DMS114 treated with DMSO at 0.1 percent for 48 hours (cell line): ENCODE results near the gene CHRNB4.
A peak's percentile ranks its signal among the peaks of the same experiment; 100 is the strongest.
"Not testable (repeated sequence)": the region's sequence is repeated elsewhere in the genome, so short reads cannot be mapped to it uniquely, and the experiment has no call there.

ENCODE experiments used
- DNase-seq: peaks from one replicate; lab custom pipeline; 2025; ENCODE audit not compliant: unreplicated experiment; lab: John Stamatoyannopoulos, UW

The CHRNB4 gene

GRCh38 chr15:78641102-78641748, at the start of gene CHRNB4:
TSS of gene CHRNB4 (minus strand) at chr15:78641210. CDS start at chr15:78641133, 77 bp downstream.
- DNase-seq, result peak; percentile 48

GRCh38 chr15:78689626-78690025, 48.6 kb upstream of the CHRNB4 start:
- no peak for DNase-seq

- no peak for DNase-seq
Observed at GRCh38 chr15:78685925-78686324, 44.9 kb upstream of the CHRNB4 start.

GRCh38 chr15:78685159-78685921, 44.3 kb upstream of the CHRNB4 start:
- DNase-seq, result no peak

GRCh38 chr15:78684657-78685056, 43.6 kb upstream of the CHRNB4 start:
- DNase-seq, result no peak

- DNase-seq, result not testable (repeated sequence)
Observed at GRCh38 chr15:78683599-78683998, 42.6 kb upstream of the CHRNB4 start.

GRCh38 chr15:78682693-78683410, 41.8 kb upstream of the CHRNB4 start:
- no peak for DNase-seq

GRCh38 chr15:78682004-78682651, 41.1 kb upstream of the CHRNB4 start:
- DNase-seq, result no peak

- DNase-seq, result no peak
Observed at GRCh38 chr15:78681281-78682003, 40.4 kb upstream of the CHRNB4 start.

GRCh38 chr15:78680431-78681075, 39.5 kb upstream of the CHRNB4 start:
- no peak for DNase-seq

GRCh38 chr15:78679089-78679511, 38.1 kb upstream of the CHRNB4 start:
- DNase-seq, result no peak

- no peak for DNase-seq
Observed at GRCh38 chr15:78676424-78677110, 35.6 kb upstream of the CHRNB4 start.

GRCh38 chr15:78675617-78676360, 34.8 kb upstream of the CHRNB4 start:
- DNase-seq, result no peak

- no peak for DNase-seq
Observed at GRCh38 chr15:78675206-78675605, 34.2 kb upstream of the CHRNB4 start.

- no peak for DNase-seq
Observed at GRCh38 chr15:78673917-78674444, 33.0 kb upstream of the CHRNB4 start.

GRCh38 chr15:78673476-78673875, 32.5 kb upstream of the CHRNB4 start:
- DNase-seq, result no peak

- no peak for DNase-seq
Observed at GRCh38 chr15:78672285-78673014, 31.4 kb upstream of the CHRNB4 start.

GRCh38 chr15:78671626-78672211, 30.7 kb upstream of the CHRNB4 start:
- DNase-seq, result no peak
